GM19023 (cell line): ENCODE data around the gene CLIP2.
"Not testable (repeated sequence)": the region's sequence is repeated elsewhere in the genome, so short reads cannot be mapped to it uniquely, and the experiment has no call there.

Experiments used
- ATAC-seq: cut with Tn5 transposase; IDR thresholded peaks from one replicate; pipeline ENCODE4 v1.9.1; 2021; ENCODE audit warnings: mild to moderate bottlenecking, moderate library complexity; ENCODE audit not compliant: unreplicated experiment

The CLIP2 gene

GRCh38 chr7:74325210-74325565 is 36.0 kb downstream of the CLIP2 start:
- ATAC-seq, result no peak

DNA sequence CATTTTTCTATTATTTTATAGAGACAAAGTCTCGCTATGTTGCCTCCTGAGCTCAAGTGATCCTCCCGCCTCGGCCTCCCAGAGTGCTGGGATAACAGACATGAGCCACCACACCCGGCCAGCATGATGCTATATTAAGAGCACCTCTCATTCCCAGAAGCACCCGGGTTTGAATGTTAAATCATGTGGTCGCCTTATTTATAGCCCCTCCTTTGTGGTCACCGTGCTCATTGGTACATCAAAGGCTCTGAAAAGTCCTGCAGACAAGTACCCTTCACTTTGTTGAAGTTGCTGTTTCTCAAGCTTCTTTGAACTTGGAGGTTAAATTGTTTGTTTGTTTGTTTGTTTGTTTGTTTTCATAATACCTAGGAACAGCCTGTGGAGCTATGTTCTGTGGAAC is 40.0 kb downstream of the CLIP2 start:
- ATAC-seq, result no peak

GRCh38 chr7:74332373-74333176 is 43.4 kb downstream of the CLIP2 start:
- no peak for ATAC-seq

GRCh38 chr7:74334030-74334429 is 44.8 kb downstream of the CLIP2 start:
- ATAC-seq, result no peak

DNA sequence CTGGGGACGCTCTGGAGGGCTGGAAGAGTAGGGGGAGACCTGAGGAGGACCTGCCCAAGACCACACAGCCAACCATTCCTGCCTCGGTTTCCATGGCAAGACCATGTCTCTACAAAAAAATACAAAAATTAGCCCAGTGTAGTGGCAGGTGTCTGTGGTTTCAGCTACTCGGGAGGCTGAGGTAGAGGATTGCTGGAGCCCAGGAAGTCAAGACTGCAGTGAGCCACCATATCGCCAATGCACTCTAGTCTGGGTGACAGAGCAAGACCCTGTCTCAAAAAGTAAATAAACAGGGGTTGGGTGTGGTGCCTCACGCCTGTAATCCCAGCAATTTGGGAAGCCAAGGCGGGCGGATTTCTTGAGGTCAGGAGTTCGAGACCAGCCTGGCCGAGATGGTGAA is 48.7 kb downstream of the CLIP2 start:
- ATAC-seq, result no peak

GRCh38 chr7:74338366-74339108 is 49.3 kb downstream of the CLIP2 start:
- no peak for ATAC-seq

DNA sequence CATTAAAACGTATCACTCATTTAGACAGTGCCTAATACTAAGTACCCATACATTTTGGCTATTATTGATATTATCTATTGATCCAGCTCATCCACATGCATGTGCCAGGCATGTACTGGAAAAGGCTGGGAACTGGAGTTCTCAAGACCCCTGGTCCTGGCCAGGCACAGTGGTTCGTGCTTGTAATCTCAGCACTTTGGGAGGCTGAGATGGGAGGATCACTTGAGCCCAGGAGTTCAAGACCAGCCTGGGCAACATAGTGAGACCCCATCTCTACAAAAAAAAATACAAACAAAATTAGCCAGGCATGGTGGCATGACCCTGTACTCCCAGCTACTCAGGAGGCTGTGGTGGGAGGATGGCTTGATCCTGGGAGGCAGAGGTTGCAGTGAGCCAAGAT is 50.4 kb downstream of the CLIP2 start:
- ATAC-seq, result not testable (repeated sequence)

DNA sequence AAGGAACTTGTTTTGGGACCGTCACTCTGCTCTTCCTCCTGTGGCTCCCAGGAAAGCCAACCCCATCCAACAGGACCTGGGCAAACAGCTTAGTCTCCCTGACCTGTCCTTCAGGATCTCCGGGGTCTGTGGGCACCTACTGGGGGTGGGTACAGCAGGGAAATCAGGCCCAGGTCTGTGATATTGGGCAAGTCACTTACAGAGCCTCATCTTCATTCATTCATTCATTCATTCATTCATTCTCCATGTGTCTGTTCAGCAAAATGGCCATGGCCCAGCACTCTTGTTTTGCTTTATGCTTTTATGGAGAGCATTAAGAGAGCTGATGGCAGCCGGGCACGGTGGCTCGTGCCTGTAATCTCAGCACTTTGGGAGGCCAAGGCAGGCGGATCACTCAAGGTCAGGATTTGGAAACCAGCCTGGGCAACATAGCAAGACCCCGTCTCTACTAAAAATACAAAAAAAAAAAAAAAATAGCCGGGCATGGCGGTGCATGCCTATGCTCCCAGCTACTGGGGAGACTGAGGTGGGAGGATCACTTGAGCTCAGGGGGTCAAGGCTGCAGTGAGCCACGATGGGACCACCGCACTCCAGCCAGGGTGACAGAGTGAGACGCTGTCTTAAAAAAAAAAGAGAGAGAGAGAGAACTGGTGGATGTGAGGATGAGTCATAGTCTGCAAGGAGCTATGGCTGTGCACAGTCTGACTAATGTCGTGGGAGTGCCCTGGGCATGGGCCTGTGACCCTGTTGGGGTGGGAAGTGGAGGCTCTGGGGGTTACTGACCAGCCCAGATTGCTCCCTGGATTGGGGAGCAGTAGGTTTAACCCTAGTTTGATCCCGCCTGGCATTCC is 54.3 kb downstream of the CLIP2 start:
- no peak for ATAC-seq

DNA sequence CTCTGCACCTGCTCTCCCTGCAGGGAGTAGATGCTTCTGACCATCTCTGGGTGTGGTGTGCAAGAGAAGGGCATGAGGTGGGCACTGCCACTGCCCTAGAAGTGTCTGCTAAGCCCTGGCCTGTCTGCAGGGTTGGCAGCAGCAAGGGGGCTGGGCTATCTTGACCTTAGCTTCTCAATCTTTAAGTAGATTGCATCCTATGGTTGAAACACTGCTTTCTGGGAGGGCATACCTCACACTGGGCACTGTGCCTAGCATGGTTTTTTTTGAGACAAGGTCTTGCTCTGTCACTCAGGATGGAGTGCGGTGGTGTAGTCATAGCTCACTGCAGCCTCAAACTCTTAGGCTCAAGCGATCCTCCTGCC is 54.9 kb downstream of the CLIP2 start:
- ATAC-seq, result no peak

GRCh38 chr7:74344786-74345185 is 55.6 kb downstream of the CLIP2 start:
- ATAC-seq, result no peak

DNA sequence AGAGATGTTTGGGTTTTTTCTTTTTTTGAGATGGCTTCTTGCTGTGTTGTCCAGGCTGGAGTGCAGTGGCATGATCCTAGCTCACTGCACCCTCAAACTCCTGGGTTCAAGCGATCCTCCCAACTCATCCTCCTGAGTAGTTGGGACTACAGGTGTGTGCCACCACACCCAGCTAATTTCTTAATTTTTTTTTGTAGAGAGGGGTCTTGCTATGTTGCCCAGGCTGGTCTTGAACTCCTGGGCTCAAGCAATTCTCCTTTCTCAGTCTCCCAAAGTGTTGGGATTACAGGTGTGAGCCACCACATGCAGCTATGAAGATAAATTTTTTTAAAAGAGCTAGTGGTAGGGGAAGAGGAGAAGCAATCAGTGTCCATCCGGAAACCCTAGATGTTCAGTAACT is 56.8 kb downstream of the CLIP2 start:
- no peak for ATAC-seq

- ATAC-seq, result no peak
These were observed 60.4 kb downstream of the CLIP2 start for GRCh38 chr7:74349621-74350020.

DNA sequence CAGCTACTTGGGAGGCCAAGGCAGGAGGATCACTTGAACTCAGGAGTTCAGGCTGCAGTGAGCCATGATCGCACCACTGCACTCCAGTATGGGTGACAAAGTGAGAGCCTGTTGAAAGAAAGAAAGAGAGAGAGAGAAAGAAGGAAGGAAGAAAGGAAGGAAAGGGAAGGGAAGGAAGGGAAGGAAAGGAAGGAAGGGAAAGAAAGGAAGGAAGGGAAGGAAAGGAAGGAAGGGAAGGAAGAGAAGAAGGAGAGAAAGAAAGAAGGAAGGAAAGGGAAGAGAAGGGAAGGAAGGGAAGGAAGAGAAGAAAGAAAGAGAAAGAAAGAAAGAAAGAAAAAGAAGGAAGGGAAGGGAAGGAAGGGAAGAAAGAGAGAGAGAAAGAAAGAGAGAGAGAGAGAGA is 61.5 kb downstream of the CLIP2 start:
- no peak for ATAC-seq

GRCh38 chr7:74351836-74352235 is 62.6 kb downstream of the CLIP2 start:
- no peak for ATAC-seq

- not testable (repeated sequence) for ATAC-seq
These were observed 63.4 kb downstream of the CLIP2 start for GRCh38 chr7:74352551-74353138.

DNA sequence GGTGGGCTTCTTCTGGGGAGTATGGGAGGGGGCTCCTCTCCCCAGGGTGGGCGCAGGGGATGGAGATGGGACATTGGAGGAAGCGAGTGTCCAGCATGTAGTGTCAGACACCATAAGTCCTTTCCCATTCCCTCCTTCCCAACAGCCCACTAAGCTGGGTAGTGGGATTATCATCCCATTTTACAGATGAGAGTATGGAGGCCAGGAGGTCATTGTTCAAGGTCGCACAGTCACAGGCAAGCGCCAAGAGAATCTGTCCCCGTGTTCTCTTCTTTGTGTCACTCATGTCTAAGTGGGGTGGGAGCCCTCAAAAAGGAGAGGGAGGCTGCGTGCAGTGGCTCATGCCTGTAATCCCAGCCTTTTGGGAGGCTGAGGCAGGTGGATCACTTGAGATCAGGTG is 64.8 kb downstream of the CLIP2 start:
- no peak for ATAC-seq

- no peak for ATAC-seq
These were observed 65.9 kb downstream of the CLIP2 start for GRCh38 chr7:74355091-74355490.

DNA sequence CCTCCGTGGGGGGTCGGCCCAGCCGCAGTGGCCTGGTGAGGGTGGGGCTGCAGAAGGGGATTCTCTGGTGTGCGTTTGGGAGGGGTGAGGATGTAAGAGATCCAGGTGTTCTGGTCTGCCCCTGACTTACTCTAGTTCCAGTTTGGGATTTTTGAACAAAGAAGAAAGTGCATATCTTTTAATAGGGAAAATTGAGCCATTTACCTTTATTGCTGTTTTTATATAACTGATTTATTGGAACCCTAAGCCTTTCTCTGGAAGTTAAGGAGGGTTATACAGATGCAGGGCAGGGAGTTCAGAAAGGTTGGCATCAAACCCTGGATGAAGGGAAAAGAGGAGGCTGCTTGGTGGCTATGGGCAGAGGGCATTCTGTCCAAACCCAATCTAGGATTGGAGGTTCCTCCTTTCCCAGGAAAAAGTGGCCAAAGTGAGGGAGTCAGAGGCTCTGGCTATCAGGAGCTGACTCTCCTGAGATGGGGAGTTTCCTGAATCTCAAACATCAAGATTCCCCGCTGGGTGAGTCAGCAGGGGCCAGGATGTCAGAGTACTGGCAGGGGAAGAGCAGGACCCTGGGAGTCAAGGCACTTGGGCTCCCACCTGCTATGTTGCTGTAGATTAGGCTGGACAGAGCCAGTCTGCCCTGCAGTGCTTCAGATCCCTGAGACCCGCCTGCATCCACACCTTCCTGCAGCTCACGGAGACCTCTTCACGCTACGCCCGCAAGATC is 67.5 kb downstream of the CLIP2 start:
- no peak for ATAC-seq

DNA sequence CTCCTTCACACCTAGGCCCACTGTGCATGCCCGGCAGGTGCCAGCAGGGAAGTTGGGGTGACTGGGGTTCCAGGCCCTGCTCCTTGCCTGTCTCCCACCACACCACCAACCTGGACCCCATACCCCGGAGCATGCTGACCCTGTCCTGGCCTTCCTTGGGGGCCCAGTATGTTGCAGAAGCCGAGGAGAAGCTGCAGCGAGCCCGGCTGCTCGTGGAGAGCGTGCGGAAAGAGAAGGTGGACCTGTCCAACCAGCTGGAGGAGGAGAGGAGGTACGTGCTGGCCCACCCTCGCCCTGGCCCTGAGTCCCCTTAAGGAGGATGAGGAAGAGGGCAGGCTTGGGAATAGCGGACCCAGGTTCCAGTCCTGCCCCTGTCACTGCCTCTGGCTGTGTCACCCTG is 70.8 kb downstream of the CLIP2 start:
- ATAC-seq, result no peak

- no peak for ATAC-seq
These were observed 73.1 kb downstream of the CLIP2 start for GRCh38 chr7:74362266-74362665.

DNA sequence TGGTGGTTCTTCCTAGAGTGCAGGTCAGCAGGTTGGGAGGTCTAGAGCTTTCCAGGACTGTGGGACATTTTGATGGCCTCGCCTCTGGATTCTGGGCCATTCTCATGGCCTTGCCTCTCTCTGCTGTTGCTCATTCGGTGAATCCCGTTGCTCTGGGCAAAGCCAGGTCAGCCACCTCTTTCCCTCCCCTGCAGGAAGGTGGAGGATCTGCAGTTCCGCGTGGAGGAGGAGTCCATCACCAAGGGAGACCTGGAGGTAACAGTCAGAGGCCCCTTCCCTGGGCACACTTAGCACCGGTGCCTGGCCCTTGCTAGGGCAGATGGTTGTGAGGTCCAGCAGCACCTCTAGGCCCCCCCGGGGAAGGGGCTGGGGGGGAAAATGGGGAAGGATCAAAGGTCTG is 74.9 kb downstream of the CLIP2 start:
- no peak for ATAC-seq
